Karpas-422 (cell line): ENCODE results near the gene CERS5. TPM values are rescaled to one million over a fixed set of nuclear protein-coding genes. Genes with fewer than 3 reads are reported as not detected.

Experiments used
- DNase-seq: peaks from one replicate; pipeline ENCODE4 v3.0.0-alpha.2; 2015
- H2AFZ ChIP-seq: fragments of 200-600 bp; sonication (generic); 2 replicates; pipeline ENCODE4 v1.6.1; 2014; ENCODE audit warnings: antibody characterized with exemption, low read length, mixed read lengths
- H3K27ac ChIP-seq: fragments of 200-600 bp; sonication (generic); 2 replicates; pipeline ENCODE4 v1.5.1; 2014; ENCODE audit warnings: mild to moderate bottlenecking, low read length, moderate library complexity
- H3K27me3 ChIP-seq: fragments of 200-600 bp; sonication (generic); 2 replicates; pipeline ENCODE4 v1.6.1; 2014; ENCODE audit warnings: low read length, mixed read lengths
- H3K36me3 ChIP-seq: fragments of 200-600 bp; sonication (generic); 2 replicates; pipeline ENCODE4 v1.6.1; 2014; ENCODE audit warnings: low read length, mixed read lengths; ENCODE audit not compliant: insufficient read depth
- H3K4me1 ChIP-seq: fragments of 200-600 bp; sonication (generic); 2 replicates; pipeline ENCODE4 v1.6.1; 2014; ENCODE audit warnings: mild to moderate bottlenecking, low read length, mixed read lengths
- H3K4me2 ChIP-seq: fragments of 200-600 bp; sonication (generic); 2 replicates; pipeline ENCODE4 v1.6.1; 2014; ENCODE audit warnings: low read length, low read depth, mild to moderate bottlenecking; ENCODE audit not compliant: poor library complexity, severe bottlenecking
- H3K4me3 ChIP-seq: fragments of 200-600 bp; sonication (generic); 2 replicates; pipeline ENCODE4 v1.5.1; 2014; ENCODE audit warnings: mild to moderate bottlenecking, antibody characterized with exemption, low read length, mixed read lengths
- H3K79me2 ChIP-seq: fragments of 200-600 bp; sonication (generic); 2 replicates; pipeline ENCODE4 v1.6.1; 2014; ENCODE audit warnings: mild to moderate bottlenecking, low read length, mixed read lengths
- H3K9ac ChIP-seq: fragments of 200-600 bp; sonication (generic); 2 replicates; pipeline ENCODE4 v1.6.0; 2014; ENCODE audit warnings: low read length
- H3K9me2 ChIP-seq: fragments of 200-600 bp; sonication (generic), shearing (Covaris generic); replicated peaks from 2 replicates; pipeline ENCODE4 v1.6.0; 2014; ENCODE audit warnings: mild to moderate bottlenecking, low read length, moderate library complexity; ENCODE audit not compliant: insufficient read depth
- H3K9me3 ChIP-seq: fragments of 300-700, 200-600 bp; sonication (generic); 2 replicates; pipeline ENCODE4 v1.6.1; 2014; ENCODE audit warnings: low read length, mixed read lengths
- H4K20me1 ChIP-seq: fragments of 200-600 bp; sonication (generic); 2 replicates; pipeline ENCODE4 v1.6.1; 2014; ENCODE audit warnings: mild to moderate bottlenecking, antibody characterized with exemption, low read length, low read depth; ENCODE audit not compliant: insufficient read depth
- total RNA-seq: library from RNA; depleted of rRNA; stranded (reverse); fragments of >200 nt; shearing (Covaris generic); gene quantifications from 2 replicates; pipeline ENCODE4 v1.2.3, GENCODE V29; 2014; ENCODE audit warnings: low replicate concordance

The CERS5 gene
- total RNA-seq, 1 experiment from 2014 or later, result 65.9 TPM

GRCh38 chr12:50090391-50090790, 76.8 kb downstream of the CERS5 start:
- H3K4me2 ChIP-seq, result no peak overlapping the region
- no peak overlapping the region for H3K27ac ChIP-seq
- no peaks in the 10 kb centered on the region for H3K9me2 ChIP-seq
- no peak overlapping the region for H2AFZ ChIP-seq
- peaks cover 35% of the 10 kb centered on the region for H3K4me1 ChIP-seq
- H3K4me3 ChIP-seq, result no peak overlapping the region
- DNase-seq, result no peak
- no peaks in the 10 kb centered on the region for H3K27me3 ChIP-seq
- peaks cover 32% of the 10 kb centered on the region for H3K79me2 ChIP-seq
- H3K36me3 ChIP-seq, result peaks cover 50% of the 10 kb centered on the region
- no peaks in the 10 kb centered on the region for H3K9me3 ChIP-seq
- peaks cover 5% of the 10 kb centered on the region; the same call in 1 of the 2 replicates for H4K20me1 ChIP-seq
- H3K9ac ChIP-seq, result no peak overlapping the region

- H3K9me3 ChIP-seq, result no peaks in the 10 kb centered on the region
- no peaks in the 10 kb centered on the region for H3K9me2 ChIP-seq
- no peak overlapping the region for H3K9ac ChIP-seq
- no peak overlapping the region for H3K4me2 ChIP-seq
- no peaks in the 10 kb centered on the region for H3K27me3 ChIP-seq
- H3K79me2 ChIP-seq, result peaks cover 33% of the 10 kb centered on the region
- peaks cover 46% of the 10 kb centered on the region for H3K36me3 ChIP-seq
- H3K4me1 ChIP-seq, result peaks cover 35% of the 10 kb centered on the region
- no peak overlapping the region for H3K27ac ChIP-seq
- no peak for DNase-seq
- H2AFZ ChIP-seq, result no peak overlapping the region
- no peak overlapping the region for H3K4me3 ChIP-seq
- H4K20me1 ChIP-seq, result peaks cover 5% of the 10 kb centered on the region; the same call in 1 of the 2 replicates
These were observed 77.4 kb downstream of the CERS5 start for GRCh38 chr12:50089730-50090129.

- peak overlapping the region; percentile 76 for H3K27ac ChIP-seq
- H2AFZ ChIP-seq, result no peak overlapping the region
- peak; percentile 90 for DNase-seq
- no peaks in the 10 kb centered on the region for H3K27me3 ChIP-seq
- no peak overlapping the region for H3K4me3 ChIP-seq
- H3K9me3 ChIP-seq, result no peaks in the 10 kb centered on the region
- H3K79me2 ChIP-seq, result peaks cover 39% of the 10 kb centered on the region
- H3K4me1 ChIP-seq, result peaks cover 36% of the 10 kb centered on the region
- no peaks in the 10 kb centered on the region for H3K9me2 ChIP-seq
- no peak overlapping the region for H3K9ac ChIP-seq
- H3K4me2 ChIP-seq, result peak overlapping the region; percentile 39
- H3K36me3 ChIP-seq, result peaks cover 38% of the 10 kb centered on the region
- peaks cover 5% of the 10 kb centered on the region; the same call in 1 of the 2 replicates for H4K20me1 ChIP-seq
These were observed 78.4 kb downstream of the CERS5 start for GRCh38 chr12:50088577-50089335.

GRCh38 chr12:50087995-50088394, 79.2 kb downstream of the CERS5 start:
- Histone ChIP-seq H3K4me1 (peaks cover 44% of the 10 kb centered on the region), H3K79me2 (peaks cover 46% of the 10 kb centered on the region), H4K20me1 (peaks cover 5% of the 10 kb centered on the region; the same call in 1 of the 2 replicates), H3K4me3 (no peak overlapping the region), H3K9me2 (no peaks in the 10 kb centered on the region), H3K27ac (peak overlapping the region; percentile 76), H3K9ac (0 out of 2 replicates have a peak overlapping the region, but pooled peaks have one; percentile 16), H3K36me3 (peaks cover 35% of the 10 kb centered on the region), H3K27me3 (no peaks in the 10 kb centered on the region), H3K9me3 (no peaks in the 10 kb centered on the region), H3K4me2 (peak overlapping the region; percentile 39), H2AFZ (no peak overlapping the region)
- no peak for DNase-seq

- Histone ChIP-seq H3K4me2 (peak overlapping the region; percentile 39), H3K9me3 (no peaks in the 10 kb centered on the region), H4K20me1 (peaks cover 5% of the 10 kb centered on the region; the same call in 1 of the 2 replicates), H2AFZ (no peak overlapping the region), H3K9me2 (no peaks in the 10 kb centered on the region), H3K27me3 (no peaks in the 10 kb centered on the region), H3K4me1 (peaks cover 48% of the 10 kb centered on the region), H3K36me3 (peaks cover 30% of the 10 kb centered on the region), H3K4me3 (no peak overlapping the region), H3K79me2 (peaks cover 46% of the 10 kb centered on the region), H3K9ac (0 out of 2 replicates have a peak overlapping the region, but pooled peaks have one; percentile 16), H3K27ac (peak overlapping the region; percentile 76; the same call in 1 of the 2 replicates)
- no peak for DNase-seq
These were observed 80.0 kb downstream of the CERS5 start for GRCh38 chr12:50087151-50087550.

GRCh38 chr12:50086148-50086547, 81.0 kb downstream of the CERS5 start:
- Histone ChIP-seq H3K4me3 (peak overlapping the region; percentile 80), H2AFZ (no peak overlapping the region), H3K36me3 (peaks cover 26% of the 10 kb centered on the region), H3K27ac (peak overlapping the region; percentile 91), H3K27me3 (no peaks in the 10 kb centered on the region), H3K4me1 (peaks cover 48% of the 10 kb centered on the region), H3K9me2 (no peaks in the 10 kb centered on the region), H3K4me2 (peak overlapping the region; percentile 79), H3K9me3 (no peaks in the 10 kb centered on the region), H4K20me1 (peaks cover 5% of the 10 kb centered on the region; the same call in 1 of the 2 replicates), H3K9ac (peak overlapping the region; percentile 79), H3K79me2 (peaks cover 46% of the 10 kb centered on the region)
- peak; percentile 54 for DNase-seq

- peaks cover 26% of the 10 kb centered on the region for H3K36me3 ChIP-seq
- H3K4me1 ChIP-seq, result peaks cover 48% of the 10 kb centered on the region
- H3K27me3 ChIP-seq, result no peaks in the 10 kb centered on the region
- no peaks in the 10 kb centered on the region for H3K9me3 ChIP-seq
- no peak overlapping the region for H2AFZ ChIP-seq
- peak overlapping the region; percentile 80 for H3K4me3 ChIP-seq
- H3K27ac ChIP-seq, result peak overlapping the region; percentile 91
- H3K4me2 ChIP-seq, result peak overlapping the region; percentile 79
- peaks cover 5% of the 10 kb centered on the region; the same call in 1 of the 2 replicates for H4K20me1 ChIP-seq
- H3K79me2 ChIP-seq, result peaks cover 46% of the 10 kb centered on the region
- no peak for DNase-seq
- peak overlapping the region; percentile 79 for H3K9ac ChIP-seq
- no peaks in the 10 kb centered on the region for H3K9me2 ChIP-seq
These were observed 81.5 kb downstream of the CERS5 start for GRCh38 chr12:50085615-50086072.
